ENCODE data around the gene ART1.
"Not testable (repeated sequence)": the region's sequence is repeated elsewhere in the genome, so short reads cannot be mapped to it uniquely, and the experiment has no call there.

GRCh38 chr11:3648843-3649242 lies 3.9 kb downstream of the ART1 start:
- TF ChIP-seq CTCF, POLR2A (IDR thresholded peaks at IDR 0.05): not testable (repeated sequence)
